GM12865 (cell line): Measurements from ENCODE around the gene SIPA1L2.

Source experiments
- DNase-seq: peaks from one replicate; pipeline ENCODE4 v3.0.0; 2010; ENCODE audit warnings: low read depth
- H3K4me3 ChIP-seq: 2 replicates; pipeline ENCODE4 v1.5.1; 2011; ENCODE audit warnings: mild to moderate bottlenecking, low read depth, low read length, control low read depth
- CTCF ChIP-seq: IDR thresholded peaks from 2 replicates; pipeline ENCODE4 v1.5.1; 2011; ENCODE audit warnings: low read length, control low read depth, low read depth, inconsistent platforms; ENCODE audit not compliant: insufficient read depth; ENCODE audit errors: missing control alignments

Gene SIPA1L2

GRCh38 chr1:232634096-232634495, 4.2 kb upstream of the SIPA1L2 start:
- TF ChIP-seq CTCF = no peak
- peak; percentile 21 for DNase-seq
- no peak overlapping the region for H3K4me3 ChIP-seq

GRCh38 chr1:232630894-232631195, 912 bp upstream of the SIPA1L2 start:
- TF ChIP-seq CTCF = no peak
- DNase-seq = no peak
- no peak overlapping the region for H3K4me3 ChIP-seq

GRCh38 chr1:232629250-232630046, 485 bp downstream of the SIPA1L2 start:
- H3K4me3 ChIP-seq = peak overlapping the region; percentile 26
- peak; percentile 3 for DNase-seq
- TF ChIP-seq CTCF = no peak

GRCh38 chr1:232628335-232629249, 1.3 kb downstream of the SIPA1L2 start:
- TF ChIP-seq CTCF = no peak
- H3K4me3 ChIP-seq = no peak overlapping the region
- DNase-seq = peak; percentile 10

- no peak overlapping the region for H3K4me3 ChIP-seq
- TF ChIP-seq CTCF = peak; percentile 21
- peak; percentile 34 for DNase-seq
Observed at GRCh38 chr1:232627645-232628334, 2.1 kb downstream of the SIPA1L2 start.

- TF ChIP-seq CTCF = no peak
- no peak overlapping the region for H3K4me3 ChIP-seq
- DNase-seq = no peak
Observed at GRCh38 chr1:232627171-232627570, 2.8 kb downstream of the SIPA1L2 start.
